Measurements from ENCODE around the gene SAPCD1. TPM values are rescaled to one million over a fixed set of nuclear protein-coding genes. Genes with fewer than 3 reads are reported as not detected.

Gene SAPCD1
- total RNA-seq (11.1 and 12.9 TPM in 2 replicates), polyA plus RNA-seq (12.9 and 21.5 TPM in 2 replicates), polyA minus RNA-seq (2.1 TPM in 1 of 2 replicates, not detected in the other)
- total RNA-seq (2013), result 3.3 TPM

DNA sequence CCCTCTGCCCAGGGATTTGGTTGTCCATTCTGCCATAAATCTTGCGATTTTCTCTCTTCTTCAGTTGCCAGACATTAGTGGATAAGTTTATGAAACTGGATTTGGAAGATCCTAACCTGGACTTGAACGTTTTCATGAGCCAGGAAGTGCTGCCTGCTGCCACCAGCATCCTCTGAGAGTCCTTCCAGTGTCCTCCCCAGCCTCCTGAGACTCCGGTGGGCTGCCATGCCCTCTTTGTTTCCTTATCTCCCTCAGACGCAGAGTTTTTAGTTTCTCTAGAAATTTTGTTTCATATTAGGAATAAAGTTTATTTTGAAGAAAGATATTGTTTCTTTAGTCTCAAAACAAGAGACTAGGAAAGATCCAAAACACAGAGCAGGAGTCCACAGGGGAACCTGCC lies at the start of gene SAPCD1:
TSS of gene SAPCD1 (plus strand) at position 301 of the 400 bp plus-strand sequence. CDS start 399 bp downstream, outside the sequence.
- Mint-ChIP-seq H3K4me3 (no peak within 1 kb of the TSS), H3K9me3 (ENCODE audit: insufficient read depth) (no peaks in the 10 kb centered on the region), H3K4me1 (no peaks in the 10 kb centered on the region), H3K27ac (no peak within 1 kb of the TSS), H3K27me3 (no peaks in the 10 kb centered on the region)
- Histone ChIP-seq H3K27me3 (replicated peaks in 1 of 4; ENCODE audit: control extremely low read depth in 1 of 4, control insufficient read depth in 3 of 4, insufficient read depth in 4 of 4, low read length in 3 of 4) (no peaks in the 10 kb centered on the region), H4K20me1 (ENCODE audit: control insufficient read depth, insufficient read depth, low read length, poor library complexity, severe bottlenecking) (no peaks in the 10 kb centered on the region), H3K4me1 (ENCODE audit: control insufficient read depth in 2 of 2, insufficient read depth in 2 of 2, low read length in 2 of 2) (no peaks in the 10 kb centered on the region), H3K9ac (ENCODE audit: low read length) (no peak within 1 kb of the TSS), H3K36me3 (replicated peaks in 1 of 2; ENCODE audit: control extremely low read depth in 1 of 2, control insufficient read depth in 1 of 2, extremely low read depth in 1 of 2, insufficient read depth in 2 of 2, low read length in 1 of 2) (peaks cover 0 to 14% of the 10 kb centered on the region in 2 experiments), H2AFZ (ENCODE audit: insufficient read depth, low read depth, low read length, poor library complexity, severe bottlenecking) (no peak within 1 kb of the TSS), H3K79me2 (ENCODE audit: control insufficient read depth, insufficient read depth, low read length) (no peaks in the 10 kb centered on the region), H3K4me3 (ENCODE audit: control extremely low read depth in 1 of 5, extremely low read depth in 1 of 5, insufficient read depth in 1 of 5, low read depth in 2 of 5, low read length in 4 of 5) (no peak within 1 kb of the TSS), H3K27ac (ENCODE audit: low read length in 2 of 2) (no peak within 1 kb of the TSS), H3K9me3 (ENCODE audit: control extremely low read depth in 1 of 3, control insufficient read depth in 2 of 3, insufficient read depth in 1 of 3, low read length in 2 of 3) (no peaks in the 10 kb centered on the region), H3K4me2 (replicated peaks; ENCODE audit: low read depth, low read length, poor library complexity, severe bottlenecking) (no peak within 1 kb of the TSS)
- no peak for DNase-seq
- ChIA-PET CTCF (no interaction called here), POLR2A (no interaction called here)
- TF ChIP-seq, protein P1, sequence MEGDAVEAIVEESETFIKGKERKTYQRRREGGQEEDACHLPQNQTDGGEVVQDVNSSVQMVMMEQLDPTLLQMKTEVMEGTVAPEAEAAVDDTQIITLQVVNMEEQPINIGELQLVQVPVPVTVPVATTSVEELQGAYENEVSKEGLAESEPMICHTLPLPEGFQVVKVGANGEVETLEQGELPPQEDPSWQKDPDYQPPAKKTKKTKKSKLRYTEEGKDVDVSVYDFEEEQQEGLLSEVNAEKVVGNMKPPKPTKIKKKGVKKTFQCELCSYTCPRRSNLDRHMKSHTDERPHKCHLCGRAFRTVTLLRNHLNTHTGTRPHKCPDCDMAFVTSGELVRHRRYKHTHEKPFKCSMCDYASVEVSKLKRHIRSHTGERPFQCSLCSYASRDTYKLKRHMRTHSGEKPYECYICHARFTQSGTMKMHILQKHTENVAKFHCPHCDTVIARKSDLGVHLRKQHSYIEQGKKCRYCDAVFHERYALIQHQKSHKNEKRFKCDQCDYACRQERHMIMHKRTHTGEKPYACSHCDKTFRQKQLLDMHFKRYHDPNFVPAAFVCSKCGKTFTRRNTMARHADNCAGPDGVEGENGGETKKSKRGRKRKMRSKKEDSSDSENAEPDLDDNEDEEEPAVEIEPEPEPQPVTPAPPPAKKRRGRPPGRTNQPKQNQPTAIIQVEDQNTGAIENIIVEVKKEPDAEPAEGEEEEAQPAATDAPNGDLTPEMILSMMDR (IDR thresholded peaks at IDR 0.05), result no peak
- no peak for TF ChIP-seq EZH2 (IDR thresholded peaks at IDR 0.05; ENCODE audit: borderline replicate concordance, insufficient read depth, low read depth, low read length, poor library complexity, severe bottlenecking)
- intact Hi-C loops (cut with micrococcal nuclease), result no loop called here
- 63% methylated on average over 1 of the region's 4 CpGs for WGBS (ENCODE audit: insufficient coverage)
- no peak for ATAC-seq (ENCODE audit: low read depth)

DNA sequence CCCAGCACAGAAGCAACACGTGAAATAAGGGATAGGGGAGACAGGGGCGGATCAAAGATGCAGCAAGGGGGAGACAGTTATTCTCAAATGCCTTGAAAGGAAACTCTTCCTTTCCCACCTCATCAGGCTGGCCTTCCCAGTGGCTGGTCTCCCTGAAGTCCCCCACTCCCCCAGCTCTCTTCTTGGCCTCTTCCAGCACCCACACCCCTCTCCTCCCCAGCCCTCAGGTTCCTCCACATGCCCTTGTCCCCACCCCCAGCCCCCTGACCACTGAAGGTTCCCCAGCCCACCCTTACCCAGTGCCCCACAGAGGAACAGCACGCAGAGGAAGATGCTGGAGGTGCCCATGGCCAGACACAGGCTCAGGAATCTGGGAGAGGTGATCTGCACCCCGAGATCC lies 49.0 kb upstream of the SAPCD1 start:
- Mint-ChIP-seq H3K9me3 (ENCODE audit: insufficient read depth) (no peaks in the 10 kb centered on the region), H3K27ac (no peak overlapping the region), H3K4me3 (no peak overlapping the region), H3K4me1 (peaks cover 14% of the 10 kb centered on the region), H3K27me3 (peaks cover 3% of the 10 kb centered on the region)
- H2AFZ ChIP-seq (ENCODE audit: insufficient read depth, low read depth, low read length, poor library complexity, severe bottlenecking), result no peak overlapping the region
- no peaks in the 10 kb centered on the region for H4K20me1 ChIP-seq (ENCODE audit: control insufficient read depth, insufficient read depth, low read length, poor library complexity, severe bottlenecking)
- DNase-seq (no peak), ATAC-seq (ENCODE audit: low read depth) (no peak)
- H3K9ac ChIP-seq (ENCODE audit: low read length), result no peak overlapping the region
- 84% methylated on average over 4 of the region's 4 CpGs for WGBS (ENCODE audit: insufficient coverage)
- H3K4me2 ChIP-seq (replicated peaks; ENCODE audit: low read depth, low read length, poor library complexity, severe bottlenecking), result no peak overlapping the region
- no peaks in the 10 kb centered on the region for H3K9me3 ChIP-seq (ENCODE audit: control extremely low read depth in 1 of 3, control insufficient read depth in 2 of 3, insufficient read depth in 1 of 3, low read length in 2 of 3)
- H3K27me3 ChIP-seq (replicated peaks in 1 of 4; ENCODE audit: control extremely low read depth in 1 of 4, control insufficient read depth in 3 of 4, insufficient read depth in 4 of 4, low read length in 3 of 4), result peaks cover 0 to 6% (median 0%) of the 10 kb centered on the region in 4 experiments
- H3K36me3 ChIP-seq (replicated peaks in 1 of 2; ENCODE audit: control extremely low read depth in 1 of 2, control insufficient read depth in 1 of 2, extremely low read depth in 1 of 2, insufficient read depth in 2 of 2, low read length in 1 of 2), result no peaks in the 10 kb centered on the region
- TF ChIP-seq, protein P1 (IDR thresholded peaks at IDR 0.05), result no peak
- TF ChIP-seq EZH2 (IDR thresholded peaks at IDR 0.05; ENCODE audit: borderline replicate concordance, insufficient read depth, low read depth, low read length, poor library complexity, severe bottlenecking), result no peak
- H3K4me1 ChIP-seq (ENCODE audit: control insufficient read depth in 2 of 2, insufficient read depth in 2 of 2, low read length in 2 of 2), result peaks cover 10 to 16% of the 10 kb centered on the region in 2 donors
- no peak overlapping the region for H3K27ac ChIP-seq (ENCODE audit: low read length in 2 of 2)
- intact Hi-C loops (cut with micrococcal nuclease), result no loop called here
- ChIA-PET POLR2A (no interaction called here), CTCF (interaction anchor here (1.8 to 3.3 kb wide), 2 partner anchors 56 to 101 kb away, joined by 3 to 10 read pairs; no protein-coding TSS in a partner anchor)
- no peaks in the 10 kb centered on the region for H3K79me2 ChIP-seq (ENCODE audit: control insufficient read depth, insufficient read depth, low read length)
- H3K4me3 ChIP-seq (ENCODE audit: control extremely low read depth in 1 of 5, extremely low read depth in 1 of 5, insufficient read depth in 1 of 5, low read depth in 2 of 5, low read length in 4 of 5), result no peak overlapping the region

Measured in B cell (primary cell).